Left ventricle myocardium inferior (tissue), 1 donor: ENCODE data around the gene PKD1L1. TPM values are rescaled to one million over a fixed set of nuclear protein-coding genes. Genes with fewer than 3 reads are reported as not detected.

Experiments used
- DNase-seq: peaks from one replicate; pipeline ENCODE4 v3.0.0-alpha.2; 2020
- H3K27ac ChIP-seq: fragments of 200-600 bp; replicated peaks from 2 replicates; pipeline ENCODE4 v1.8.0; 2021
- H3K27me3 ChIP-seq: fragments of 200-600 bp; 2 replicates; pipeline ENCODE4 v1.8.0; 2021; ENCODE audit warnings: low read depth
- H3K36me3 ChIP-seq: fragments of 200-600 bp; 2 replicates; pipeline ENCODE4 v1.8.0; 2021
- H3K4me1 ChIP-seq: fragments of 200-600 bp; 2 replicates; pipeline ENCODE4 v1.8.0; 2021
- H3K4me3 ChIP-seq: fragments of 200-600 bp; 2 replicates; pipeline ENCODE4 v1.8.0; 2021; ENCODE audit warnings: mild to moderate bottlenecking, moderate library complexity
- H3K9me3 ChIP-seq: fragments of 200-600 bp; replicated peaks from 2 replicates; pipeline ENCODE4 v1.8.0; 2021
- CTCF ChIP-seq: fragments of 200-600 bp; IDR thresholded peaks from 2 replicates; pipeline ENCODE4 v1.8.0; 2021; ENCODE audit warnings: antibody characterized with exemption, mild to moderate bottlenecking, borderline replicate concordance
- intact Hi-C: fragments of 100-400 bp; cut with micrococcal nuclease; formaldehyde crosslinking; loops from one replicate; pipeline ENCODE4 v1.11.0; 2022
- total RNA-seq: library from RNA; stranded (reverse); fragmentation: NEBNext Ultra II Directional; extraction: Animal tissue kit (Norgen Biotek cat#: 25700); gene quantifications from one replicate; pipeline ENCODE4 v1.2.1, GENCODE V29; 2021
- donor health status: DM: no; HTN: yes; CAD: no; lungs with severe emphysema.

The PKD1L1 gene
- total RNA-seq, 1 donor from 2014 or later: 1.5 TPM

DNA sequence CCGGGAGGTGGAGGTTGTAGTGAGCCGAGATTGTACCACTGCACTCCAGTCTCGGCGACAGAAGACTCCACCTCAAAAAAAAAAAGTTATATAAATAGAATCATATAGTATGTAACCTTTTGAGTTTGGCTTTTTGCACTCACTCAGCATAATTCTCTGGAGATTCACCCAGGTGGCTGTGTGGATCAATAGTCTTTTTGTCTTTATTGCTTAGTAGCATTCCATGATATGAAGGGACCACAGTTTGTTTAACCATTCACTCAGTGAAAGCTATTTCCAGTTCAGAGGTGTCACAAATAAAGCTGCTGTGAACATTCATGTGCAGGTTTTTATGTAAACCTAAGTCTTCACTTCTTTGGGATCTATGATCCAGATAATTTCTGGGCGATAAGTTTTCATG, 167.7 kb downstream of the PKD1L1 start:
- H3K27me3 ChIP-seq: no peaks in the 10 kb centered on the region
- no peaks in the 10 kb centered on the region for H3K36me3 ChIP-seq
- H3K9me3 ChIP-seq: peaks cover 6% of the 10 kb centered on the region
- H3K4me3 ChIP-seq: no peak overlapping the region
- no peak for TF ChIP-seq CTCF
- DNase-seq: no peak
- intact Hi-C loops: no loop called here
- no peak overlapping the region for H3K27ac ChIP-seq
- H3K4me1 ChIP-seq: peaks cover 16% of the 10 kb centered on the region

DNA sequence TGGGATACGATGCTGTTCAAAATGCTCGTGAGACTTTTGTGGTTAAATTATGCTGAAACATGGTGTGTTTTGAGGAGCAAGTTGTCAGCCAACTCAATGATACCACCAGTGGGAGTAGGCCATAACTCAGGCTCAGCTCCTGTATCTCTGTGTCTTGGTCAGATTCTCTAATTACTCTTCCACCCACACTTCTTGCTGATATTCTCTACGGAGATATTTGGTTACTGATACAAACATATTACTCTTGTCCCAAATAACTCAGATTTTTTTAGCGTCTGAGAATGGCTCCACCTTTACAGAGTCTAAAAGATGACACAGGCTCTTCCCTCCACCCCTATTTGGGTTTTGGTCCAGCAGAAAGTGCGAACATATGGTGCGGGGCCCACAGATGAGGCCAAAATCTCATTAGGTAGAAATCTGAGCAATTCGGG, 168.9 kb downstream of the PKD1L1 start:
- no peak for DNase-seq
- H3K4me1 ChIP-seq: peaks cover 11% of the 10 kb centered on the region
- no peak overlapping the region for H3K27ac ChIP-seq
- H3K27me3 ChIP-seq: no peaks in the 10 kb centered on the region
- TF ChIP-seq CTCF: no peak
- no peaks in the 10 kb centered on the region for H3K36me3 ChIP-seq
- no peak overlapping the region for H3K4me3 ChIP-seq
- intact Hi-C loops: no loop called here
- peaks cover 6% of the 10 kb centered on the region for H3K9me3 ChIP-seq

DNA sequence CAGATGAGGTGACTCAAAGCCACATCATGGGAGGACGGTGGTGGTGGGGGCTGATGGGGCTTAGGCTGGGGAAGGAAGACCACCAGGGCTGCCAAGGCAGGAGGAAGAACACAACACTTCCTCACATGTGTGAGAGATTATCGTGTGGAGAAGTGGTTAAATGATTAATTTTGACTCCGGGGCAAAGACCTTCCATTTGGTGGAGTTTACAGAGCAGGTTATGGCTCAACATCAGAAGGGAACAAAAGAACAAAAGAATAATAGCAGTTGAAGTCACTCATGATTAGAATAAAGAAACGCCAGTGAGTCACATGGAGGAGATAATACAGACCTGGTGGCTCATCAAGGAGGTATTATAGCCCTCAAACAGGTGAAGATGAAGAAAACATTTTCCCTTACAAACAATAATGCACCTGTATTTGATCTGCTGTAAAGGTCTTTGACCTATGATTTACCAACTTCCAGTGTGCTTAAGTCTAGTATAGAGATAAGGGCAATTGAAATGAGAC, 170.1 kb downstream of the PKD1L1 start:
- no peak for DNase-seq
- no peak overlapping the region for H3K4me3 ChIP-seq
- H3K4me1 ChIP-seq: no peaks in the 10 kb centered on the region
- H3K27me3 ChIP-seq: no peaks in the 10 kb centered on the region
- H3K9me3 ChIP-seq: peaks cover 6% of the 10 kb centered on the region
- no peaks in the 10 kb centered on the region for H3K36me3 ChIP-seq
- intact Hi-C loops: no loop called here
- no peak for TF ChIP-seq CTCF
- no peak overlapping the region for H3K27ac ChIP-seq

- Histone ChIP-seq H3K9me3 (peaks cover 6% of the 10 kb centered on the region), H3K27me3 (no peaks in the 10 kb centered on the region), H3K4me1 (no peaks in the 10 kb centered on the region), H3K36me3 (no peaks in the 10 kb centered on the region), H3K4me3 (no peak overlapping the region), H3K27ac (no peak overlapping the region)
- intact Hi-C loops: no loop called here
- no peak for TF ChIP-seq CTCF
- DNase-seq: no peak
These were observed 170.6 kb downstream of the PKD1L1 start for GRCh38 chr7:47777531-47778152.

DNA sequence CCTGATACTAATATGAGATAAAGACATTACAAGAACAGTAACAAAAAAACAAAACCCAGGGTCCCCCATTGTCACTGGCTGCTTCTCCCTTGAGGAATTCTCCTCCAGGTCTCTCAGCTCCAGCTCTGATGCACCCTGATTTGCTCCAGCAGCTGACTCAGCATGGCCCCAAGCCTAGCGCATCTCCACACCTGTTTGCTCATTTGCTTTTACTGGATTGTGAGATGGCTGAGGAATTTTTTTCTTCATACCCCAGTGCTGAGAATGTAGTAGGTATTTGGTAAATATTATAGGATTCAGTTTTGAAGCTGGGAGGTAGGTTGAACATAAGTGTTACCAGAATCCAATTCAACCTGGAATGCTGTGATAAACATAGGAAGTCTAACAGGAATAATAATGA, 171.9 kb downstream of the PKD1L1 start:
- Histone ChIP-seq H3K27ac (no peak overlapping the region), H3K9me3 (peaks cover 6% of the 10 kb centered on the region), H3K4me1 (no peaks in the 10 kb centered on the region), H3K36me3 (no peaks in the 10 kb centered on the region), H3K27me3 (no peaks in the 10 kb centered on the region), H3K4me3 (no peak overlapping the region)
- no peak for TF ChIP-seq CTCF
- DNase-seq: no peak
- intact Hi-C loops: no loop called here
